Posterior cingulate gyrus (tissue), 11 donors: ENCODE results near the gene B4GALNT1.
"Not testable (repeated sequence)": the region's sequence is repeated elsewhere in the genome, so short reads cannot be mapped to it uniquely, and the experiment has no call there.

ENCODE experiments used
- DNase-seq, 10 donors: peaks; one replicate each; pipeline versions ENCODE4 v3.0.0 to v3.0.0-alpha.2; 2020 to 2021; ENCODE audit warnings: mixed read lengths in 3 of 10
- intact Hi-C: fragments of 100-400 bp; cut with DNase I; formaldehyde crosslinking; loops from one replicate; pipeline ENCODE4 v1.15.1; 2023

B4GALNT1 gene

DNA sequence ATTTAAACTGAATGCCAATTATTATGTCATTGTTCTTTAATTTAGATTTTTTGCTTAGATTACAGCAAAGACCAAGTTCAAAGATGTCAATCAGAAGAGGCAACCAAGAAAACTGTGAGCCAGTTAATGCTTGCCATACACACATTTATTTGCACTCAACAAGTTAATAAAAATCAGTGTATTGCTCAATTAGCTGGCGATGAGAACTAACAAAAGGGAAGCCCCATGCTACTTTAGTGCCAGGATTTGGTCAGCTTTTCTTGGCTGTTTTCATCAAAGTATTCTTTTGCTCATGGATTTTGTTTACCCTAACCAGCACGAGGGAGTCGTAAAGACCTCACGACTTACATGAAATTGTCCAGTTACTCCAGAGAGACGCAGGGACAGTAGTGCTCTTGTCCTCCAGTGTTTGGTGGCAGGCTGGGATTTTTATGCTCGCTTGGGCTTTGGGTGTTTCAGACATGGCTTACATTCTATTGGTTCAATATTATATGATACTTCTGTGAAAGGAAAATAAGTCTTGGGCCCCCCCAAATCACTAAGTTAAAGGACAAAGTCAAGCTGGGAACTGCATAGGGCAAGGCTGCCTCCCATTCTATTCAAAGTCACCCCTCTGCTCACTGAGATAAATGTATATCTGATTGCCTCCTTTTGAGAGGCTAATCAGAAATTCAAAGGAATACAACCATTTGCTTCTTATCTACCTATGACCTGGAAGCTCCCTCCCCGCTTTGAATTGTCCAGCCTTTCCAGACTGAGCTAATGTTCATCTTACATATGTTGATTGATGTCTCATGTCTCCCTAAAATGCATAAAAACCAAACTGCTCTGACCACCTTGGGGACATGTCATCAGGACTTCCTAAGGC, 7.4 kb upstream of the B4GALNT1 start:
- intact Hi-C loops, result no loop called here
- DNase-seq, result no peak

GRCh38 chr12:57638096-57638495, 5.1 kb upstream of the B4GALNT1 start:
- intact Hi-C loops, result no loop called here
- DNase-seq, result no peak

DNA sequence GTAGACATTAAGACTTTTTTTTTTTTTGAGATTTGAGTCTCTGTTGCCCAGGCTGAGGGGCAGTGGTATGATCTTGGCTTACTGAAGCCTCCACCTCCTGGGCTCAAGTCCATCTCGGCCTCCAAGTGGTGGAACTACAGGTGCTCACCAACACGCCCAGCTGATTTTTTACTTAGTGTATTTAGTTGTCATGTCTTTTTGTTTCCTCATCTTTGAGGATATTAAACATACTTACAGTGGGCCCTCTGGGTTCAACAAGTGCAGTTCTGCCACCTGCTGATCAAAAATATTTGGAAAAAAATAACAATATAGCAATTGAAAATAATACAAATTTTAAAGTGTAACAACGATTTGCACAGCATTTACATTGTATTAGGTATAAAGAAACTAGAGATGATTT, 4.4 kb upstream of the B4GALNT1 start:
- intact Hi-C loops, result no loop called here
- no peak for DNase-seq

DNA sequence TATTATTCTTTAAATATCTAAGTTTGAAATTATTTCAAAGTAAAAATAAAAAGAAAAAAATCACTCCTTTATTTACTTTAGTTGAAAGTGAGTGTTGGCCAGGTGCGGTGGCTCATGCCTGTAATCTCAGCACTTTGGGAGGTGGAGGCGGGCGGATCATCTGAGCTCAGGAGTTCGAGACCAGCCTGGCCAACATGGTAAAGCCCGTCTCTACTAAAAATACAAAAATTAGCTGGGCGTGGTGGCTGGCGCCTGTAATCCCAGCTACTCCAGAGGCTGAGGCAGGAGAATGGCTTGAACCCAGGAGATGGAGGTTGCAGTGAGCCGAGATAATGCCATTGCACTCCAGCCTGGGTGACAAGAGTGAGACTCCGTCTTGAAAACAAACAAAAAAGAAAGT, 3.7 kb upstream of the B4GALNT1 start:
- DNase-seq, intact Hi-C loops: not testable (repeated sequence)

DNA sequence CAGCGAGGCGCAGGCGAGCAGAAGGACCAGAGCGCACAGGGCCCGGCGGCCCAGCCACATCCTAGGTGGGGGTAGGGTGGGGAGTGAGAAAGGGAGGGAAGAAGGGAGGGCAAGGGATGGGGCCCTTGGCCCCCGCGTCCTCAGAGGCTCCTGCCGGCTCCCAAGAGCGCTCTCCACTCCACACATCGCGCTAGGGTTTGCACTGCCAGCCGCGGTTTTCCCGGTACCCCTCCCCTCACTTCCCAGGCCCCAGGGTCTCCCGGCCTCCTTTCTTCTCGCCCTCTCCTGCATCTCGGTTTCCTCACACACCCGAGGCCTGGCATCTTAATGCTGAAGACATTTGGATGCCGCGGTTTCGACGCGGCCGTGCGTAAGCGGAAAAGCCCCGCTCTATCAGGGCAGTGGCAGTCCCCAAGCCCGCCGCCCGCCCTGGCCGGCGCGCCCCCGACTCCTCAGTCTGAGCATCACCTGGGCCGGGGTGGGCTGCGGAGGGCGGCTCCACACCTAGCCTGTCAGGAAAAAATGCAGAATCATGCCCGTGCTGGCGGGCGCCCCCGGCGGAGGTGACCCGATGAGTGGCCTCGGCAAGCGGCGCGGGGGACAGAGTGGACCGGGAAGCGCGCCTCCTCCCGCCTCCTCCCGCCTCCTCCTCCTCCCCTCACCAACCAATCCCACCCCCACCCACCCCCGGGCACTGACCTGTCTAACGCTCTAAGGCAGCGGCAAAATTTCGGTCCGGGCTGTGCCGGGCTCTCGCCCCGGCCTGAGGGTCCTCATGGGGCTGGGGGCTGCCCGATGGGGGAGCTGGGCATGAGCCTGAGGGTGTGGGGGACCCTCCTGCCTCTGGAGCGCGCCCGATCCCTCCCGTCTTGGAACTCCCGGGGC, 686 bp downstream of the B4GALNT1 start:
- peak in 4 of 10 donors; percentile 41 to 88 (median 86) for DNase-seq
- intact Hi-C loops, result loop anchor here (2.0 kb wide), 1 partner anchor 60 kb away; no protein-coding TSS in a partner anchor

DNA sequence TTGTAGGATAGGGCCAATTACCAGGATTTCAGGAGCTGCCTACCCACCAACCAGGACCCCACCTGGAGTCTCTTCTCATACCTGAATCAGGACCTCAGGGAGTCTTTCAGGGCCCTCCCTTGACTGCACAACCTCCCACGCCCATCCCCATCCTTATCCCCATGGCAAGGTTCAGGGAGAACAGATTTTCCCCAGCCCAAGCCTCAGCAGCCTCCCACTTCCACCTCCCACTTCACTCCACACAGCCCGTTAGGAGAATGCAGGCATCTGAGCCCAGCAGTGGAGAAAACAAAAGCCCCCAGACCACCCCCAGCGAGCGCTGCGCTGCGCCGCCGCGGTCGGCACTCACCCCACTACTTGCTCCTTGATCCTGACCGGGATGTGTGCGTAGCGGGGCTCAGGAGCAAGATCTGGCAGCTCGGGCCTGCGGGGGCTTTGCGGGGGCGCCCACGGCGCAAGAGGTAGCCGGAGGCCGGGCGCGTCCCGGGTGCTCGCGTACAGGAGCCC, 1.4 kb downstream of the B4GALNT1 start:
- DNase-seq, result peak in 1 of 10 donors; percentile 90

GRCh38 chr12:57630891-57631433, 2.0 kb downstream of the B4GALNT1 start:
- peak in 1 of 10 donors; percentile 47 for DNase-seq
- intact Hi-C loops, result no loop called here

More for the DNA sequence above, 1.4 kb downstream of the B4GALNT1 start:
- intact Hi-C loops, result loop anchor here (2.0 kb wide), 1 partner anchor 61 kb away; no protein-coding TSS in a partner anchor

GRCh38 chr12:57629897-57630471, 3.0 kb downstream of the B4GALNT1 start:
- intact Hi-C loops, result no loop called here
- DNase-seq, result peak in 6 of 10 donors; percentile 49 to 96 (median 70)

- intact Hi-C loops, result no loop called here
- peak in 1 of 10 donors; percentile 63 for DNase-seq
Measured at GRCh38 chr12:57628280-57629191, 4.5 kb downstream of the B4GALNT1 start.

DNA sequence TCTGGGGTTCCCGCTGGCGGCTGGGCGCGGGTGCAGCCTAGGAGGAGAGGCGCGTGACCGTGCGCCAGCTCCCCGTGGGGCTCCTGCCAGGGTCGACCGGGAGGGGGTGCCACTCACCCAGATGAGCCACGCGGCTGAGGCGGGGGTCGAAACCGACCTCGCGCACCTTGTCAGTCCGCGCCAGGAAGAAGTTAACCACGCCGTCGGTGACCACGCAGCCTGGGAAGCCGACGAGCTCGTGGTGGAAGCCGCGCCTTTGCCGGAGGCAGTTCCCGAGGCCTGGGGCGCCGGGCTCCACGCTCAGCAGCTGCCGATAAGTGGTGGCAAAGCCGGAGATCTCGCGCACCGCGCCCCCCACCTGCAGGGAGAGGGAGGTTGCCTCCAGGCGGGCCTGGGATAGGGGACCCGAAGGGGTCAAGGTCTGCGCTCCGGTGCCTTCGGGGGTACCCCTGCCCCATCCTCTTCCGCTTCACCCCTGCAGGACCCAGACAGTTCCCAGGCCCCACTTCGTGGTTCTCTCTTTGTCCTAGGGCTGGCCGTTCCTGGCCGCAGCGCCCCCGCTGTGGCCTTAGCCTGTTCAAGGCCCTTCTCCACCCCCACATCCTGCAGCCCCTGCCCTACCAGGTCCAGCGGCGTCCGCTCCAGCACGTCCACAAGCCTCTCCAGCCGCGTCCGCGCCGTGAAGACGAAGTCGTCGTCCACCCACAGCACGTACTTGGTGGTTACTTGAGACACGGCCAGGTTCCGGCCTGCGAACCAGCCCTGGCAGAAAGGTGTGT, 5.3 kb downstream of the B4GALNT1 start:
- peak in 3 of 10 donors; percentile 76 to 87 (median 86) for DNase-seq
- intact Hi-C loops, result no loop called here

GRCh38 chr12:57626921-57627445, 6.0 kb downstream of the B4GALNT1 start:
- intact Hi-C loops, result no loop called here
- no peak for DNase-seq

DNA sequence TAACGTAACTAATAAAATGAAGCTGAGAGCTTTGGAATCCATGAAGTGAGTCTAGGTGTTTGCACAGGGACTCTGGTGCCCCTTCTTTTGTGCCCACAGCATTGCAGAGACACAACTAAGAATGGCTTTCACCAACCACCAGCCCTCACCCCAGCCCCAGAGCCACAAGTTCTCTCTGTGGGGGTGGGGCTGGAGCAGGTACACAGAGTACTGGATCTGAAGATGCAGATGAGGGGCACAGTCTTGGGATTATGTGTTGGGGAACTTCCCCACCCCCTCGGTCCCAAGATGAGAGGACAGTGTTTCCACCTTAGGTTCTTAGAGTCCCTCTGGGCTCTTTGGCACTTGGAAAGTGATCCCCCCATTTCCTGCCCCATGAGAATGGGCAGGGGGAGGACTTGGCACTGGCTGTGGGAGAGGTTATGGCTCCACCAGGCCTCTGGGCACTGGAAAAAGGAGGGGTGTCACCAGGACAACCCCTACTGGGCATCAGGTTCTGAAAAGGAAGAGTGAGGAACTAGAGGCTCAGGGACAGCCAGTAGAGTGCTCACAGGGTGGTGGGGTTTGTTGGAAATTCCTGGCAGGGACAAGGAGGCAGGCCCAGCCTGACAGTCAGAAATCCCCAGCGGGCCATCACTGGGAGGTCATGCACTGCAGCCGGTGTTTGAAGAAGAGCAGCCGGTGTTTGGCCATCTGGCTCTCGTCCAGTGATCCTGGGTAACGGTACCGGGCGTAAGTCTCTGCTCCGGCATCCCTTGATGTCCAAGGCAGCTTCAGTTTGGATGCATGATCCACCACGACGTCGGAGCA, 6.7 kb downstream of the B4GALNT1 start:
- peak in 1 of 10 donors; percentile 82 for DNase-seq
- intact Hi-C loops, result no loop called here

GRCh38 chr12:57625261-57626032, 7.6 kb downstream of the B4GALNT1 start:
- intact Hi-C loops, result no loop called here
- DNase-seq, result no peak

DNA sequence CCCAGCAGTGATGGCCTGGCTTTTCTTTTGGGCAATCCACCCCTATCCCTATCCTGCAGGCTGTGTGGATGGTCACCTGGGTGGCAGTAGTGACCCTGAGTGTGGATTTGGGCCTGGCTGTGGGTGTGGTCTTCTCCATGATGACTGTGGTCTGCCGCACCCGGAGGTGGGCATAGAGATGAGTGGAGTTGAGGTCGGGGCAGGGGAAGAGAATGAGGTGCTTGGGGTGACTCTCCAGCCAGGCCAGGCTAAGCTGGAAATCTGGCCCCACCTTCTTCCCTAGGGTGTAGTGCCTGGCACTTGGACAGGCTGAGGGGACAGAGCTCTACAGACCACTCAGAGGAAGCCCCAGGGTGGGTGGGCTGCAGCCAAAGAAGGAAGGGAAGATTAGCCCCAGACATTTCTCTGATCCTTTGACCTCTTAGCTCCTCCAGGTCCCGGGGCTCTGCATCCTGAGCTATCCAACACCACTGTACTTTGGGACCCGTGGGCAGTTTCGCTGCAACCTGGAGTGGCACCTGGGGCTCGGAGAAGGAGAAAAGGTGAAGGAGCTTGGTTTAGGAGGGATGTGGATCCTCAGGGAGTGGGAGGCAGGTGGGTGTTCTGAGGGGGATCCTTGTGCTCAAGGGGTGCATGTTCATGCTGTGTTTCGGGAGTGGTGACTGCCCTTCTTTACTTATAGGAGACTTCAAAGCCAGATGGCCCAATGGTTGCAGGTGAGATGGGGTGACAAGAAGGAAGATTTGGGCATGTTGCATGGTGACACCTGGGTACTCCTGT, 8.4 kb downstream of the B4GALNT1 start:
- DNase-seq, result no peak
- intact Hi-C loops, result no loop called here

- no peak for DNase-seq
- intact Hi-C loops, result no loop called here
Measured at GRCh38 chr12:57623811-57624390, 9.1 kb downstream of the B4GALNT1 start.
